Mesenchymal stem cell (in vitro differentiated cells and primary cell): ENCODE measurements around the gene SLC25A38.
"Not testable (repeated sequence)": the region's sequence is repeated elsewhere in the genome, so short reads cannot be mapped to it uniquely, and the experiment has no call there.

Source experiments
- DNase-seq: peaks from one replicate; pipeline ENCODE4 v3.0.0-alpha.2; 2013
- H2AFZ ChIP-seq: one replicate; pipeline ENCODE4 v1.6.1; 2013; ENCODE audit warnings: low read depth, mild to moderate bottlenecking, control low read depth, inconsistent platforms, low read length, moderate library complexity
- H2AK5ac ChIP-seq: 2 replicates; pipeline ENCODE4 v1.6.1; 2013; ENCODE audit warnings: low read length, moderate library complexity, mild to moderate bottlenecking, inconsistent platforms; ENCODE audit not compliant: severe bottlenecking
- H2BK120ac ChIP-seq: one replicate; pipeline ENCODE4 v1.6.1; 2013; ENCODE audit warnings: low read depth, mild to moderate bottlenecking, inconsistent platforms, low read length, moderate library complexity
- H2BK12ac ChIP-seq, 2 experiments: one replicate each; pipeline ENCODE4 v1.6.1; 2013; ENCODE audit warnings: inconsistent platforms in 2 of 2, low read length in 2 of 2, mild to moderate bottlenecking in 2 of 2, moderate library complexity in 2 of 2, control low read depth in 1 of 2
- H2BK15ac ChIP-seq: one replicate; pipeline ENCODE4 v1.6.1; 2013; ENCODE audit warnings: mild to moderate bottlenecking, low read depth, inconsistent platforms; ENCODE audit not compliant: poor library complexity, severe bottlenecking
- H2BK5ac ChIP-seq: 2 replicates; pipeline ENCODE4 v1.6.1; 2013; ENCODE audit warnings: low read depth, mild to moderate bottlenecking, low read length, control low read depth, inconsistent platforms; ENCODE audit not compliant: poor library complexity, severe bottlenecking
- H3K14ac ChIP-seq, 2 experiments: one replicate each; pipeline ENCODE4 v1.6.1; 2013; ENCODE audit warnings: inconsistent platforms in 2 of 2, low read length in 2 of 2, control low read depth in 1 of 2, mild to moderate bottlenecking in 1 of 2, moderate library complexity in 1 of 2
- H3K18ac ChIP-seq, 2 experiments: one replicate each; pipeline ENCODE4 v1.6.1; 2013; ENCODE audit warnings: inconsistent platforms in 2 of 2, low read length in 2 of 2, control low read depth in 1 of 2, low read depth in 1 of 2, mild to moderate bottlenecking in 1 of 2
- H3K23ac ChIP-seq, 2 experiments: one replicate each; pipeline ENCODE4 v1.6.1; 2013; ENCODE audit warnings: inconsistent platforms in 2 of 2, low read length in 2 of 2, mild to moderate bottlenecking in 2 of 2, moderate library complexity in 2 of 2, control low read depth in 1 of 2
- H3K27ac ChIP-seq: 2 replicates; pipeline ENCODE4 v1.5.1; 2013; ENCODE audit warnings: mild to moderate bottlenecking, moderate library complexity, low read length, control low read depth, inconsistent platforms; ENCODE audit not compliant: poor library complexity, severe bottlenecking
- H3K27me3 ChIP-seq, 2 experiments: 2 replicates each; pipeline versions ENCODE4 v1.6.1 to v1.7.0; 2013; ENCODE audit warnings: low read length in 2 of 2, mild to moderate bottlenecking in 2 of 2, moderate library complexity in 2 of 2, control low read depth in 1 of 2, inconsistent platforms in 1 of 2; ENCODE audit not compliant: control insufficient read depth in 1 of 2, insufficient read depth in 1 of 2
- H3K36me3 ChIP-seq, 2 experiments: 2 replicates each; pipeline versions ENCODE4 v1.6.1 to v1.7.0; 2013; ENCODE audit warnings: low read length in 2 of 2, control low read depth in 1 of 2, inconsistent platforms in 1 of 2, low read depth in 1 of 2, mild to moderate bottlenecking in 1 of 2; ENCODE audit not compliant: insufficient read depth in 2 of 2, control insufficient read depth in 1 of 2
- H3K4ac ChIP-seq, 2 experiments: one replicate each; pipeline ENCODE4 v1.6.1; 2013; ENCODE audit warnings: inconsistent platforms in 2 of 2, low read length in 2 of 2, mild to moderate bottlenecking in 2 of 2, moderate library complexity in 2 of 2, control low read depth in 1 of 2, low read depth in 1 of 2
- H3K4me1 ChIP-seq: 2 replicates; pipeline ENCODE4 v1.6.1; 2013; ENCODE audit warnings: low read depth, low read length, control low read depth; ENCODE audit not compliant: control insufficient read depth, insufficient read depth
- H3K4me2 ChIP-seq: 2 replicates; pipeline ENCODE4 v1.6.1; 2013; ENCODE audit warnings: low read length, mild to moderate bottlenecking, inconsistent platforms; ENCODE audit not compliant: poor library complexity, severe bottlenecking
- H3K4me3 ChIP-seq, 2 experiments: 2 replicates each; pipeline versions ENCODE4 v1.5.1 to v1.7.0; 2013; ENCODE audit warnings: low read length in 2 of 2, mild to moderate bottlenecking in 2 of 2, control low read depth in 1 of 2, low read depth in 1 of 2; ENCODE audit not compliant: insufficient read depth in 1 of 2
- H3K79me1 ChIP-seq: replicated peaks from 2 replicates; pipeline ENCODE4 v1.6.1; 2013; ENCODE audit warnings: mild to moderate bottlenecking, control low read depth, low read length, inconsistent platforms; ENCODE audit not compliant: poor library complexity, severe bottlenecking
- H3K9ac ChIP-seq: 2 replicates; pipeline ENCODE4 v1.7.0; 2013; ENCODE audit warnings: mild to moderate bottlenecking, low read length, moderate library complexity
- H3K9me3 ChIP-seq: 2 replicates; pipeline ENCODE4 v1.7.0; 2013; ENCODE audit warnings: mild to moderate bottlenecking, low read length; ENCODE audit not compliant: control insufficient read depth
- H4K8ac ChIP-seq: one replicate; pipeline ENCODE4 v1.6.1; 2013; ENCODE audit warnings: inconsistent platforms, mild to moderate bottlenecking, low read length, moderate library complexity
- H4K91ac ChIP-seq: one replicate; pipeline ENCODE4 v1.6.1; 2013; ENCODE audit warnings: mild to moderate bottlenecking, low read length, inconsistent platforms
- whole genome bisulfite sequencing: methylation state at CpG from one replicate; pipeline ENCODE4 v1.1.7; 2013; ENCODE audit warnings: mixed read lengths; 5-methylcytosine and 5-hydroxymethylcytosine counted together

The SLC25A38 gene

DNA sequence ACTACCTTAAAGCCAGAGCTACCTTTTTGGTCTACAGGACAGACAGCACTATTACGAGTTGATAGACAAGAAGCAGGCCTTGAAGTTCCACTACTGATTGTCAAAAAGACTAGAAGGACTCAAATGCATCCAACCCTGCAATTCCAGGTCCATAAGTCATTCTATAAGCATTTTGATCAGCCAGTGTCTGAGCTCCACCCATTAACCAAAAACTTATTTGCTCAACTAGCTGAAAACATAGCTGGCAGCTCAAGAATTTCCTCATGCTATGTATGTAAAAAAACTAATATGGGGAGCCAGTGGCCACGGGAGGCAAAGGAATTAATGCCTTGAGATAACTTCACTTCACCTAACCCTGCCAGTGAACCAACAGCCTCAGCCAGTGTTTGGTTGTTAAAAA lies 32.0 kb upstream of the SLC25A38 start:
- H2BK5ac ChIP-seq, H3K4me3 ChIP-seq, H3K14ac ChIP-seq, H2BK15ac ChIP-seq, DNase-seq, H2AK5ac ChIP-seq, H2BK12ac ChIP-seq, H2BK120ac ChIP-seq, H3K27ac ChIP-seq, H3K4ac ChIP-seq, H2AFZ ChIP-seq, H3K27me3 ChIP-seq, H3K79me1 ChIP-seq, H3K4me1 ChIP-seq, H3K36me3 ChIP-seq, H3K18ac ChIP-seq, H3K4me2 ChIP-seq, H4K91ac ChIP-seq, H4K8ac ChIP-seq, H3K9me3 ChIP-seq, H3K23ac ChIP-seq, H3K9ac ChIP-seq: not testable (repeated sequence)
- WGBS = 73% methylated on average over 2 of the region's 2 CpGs

DNA sequence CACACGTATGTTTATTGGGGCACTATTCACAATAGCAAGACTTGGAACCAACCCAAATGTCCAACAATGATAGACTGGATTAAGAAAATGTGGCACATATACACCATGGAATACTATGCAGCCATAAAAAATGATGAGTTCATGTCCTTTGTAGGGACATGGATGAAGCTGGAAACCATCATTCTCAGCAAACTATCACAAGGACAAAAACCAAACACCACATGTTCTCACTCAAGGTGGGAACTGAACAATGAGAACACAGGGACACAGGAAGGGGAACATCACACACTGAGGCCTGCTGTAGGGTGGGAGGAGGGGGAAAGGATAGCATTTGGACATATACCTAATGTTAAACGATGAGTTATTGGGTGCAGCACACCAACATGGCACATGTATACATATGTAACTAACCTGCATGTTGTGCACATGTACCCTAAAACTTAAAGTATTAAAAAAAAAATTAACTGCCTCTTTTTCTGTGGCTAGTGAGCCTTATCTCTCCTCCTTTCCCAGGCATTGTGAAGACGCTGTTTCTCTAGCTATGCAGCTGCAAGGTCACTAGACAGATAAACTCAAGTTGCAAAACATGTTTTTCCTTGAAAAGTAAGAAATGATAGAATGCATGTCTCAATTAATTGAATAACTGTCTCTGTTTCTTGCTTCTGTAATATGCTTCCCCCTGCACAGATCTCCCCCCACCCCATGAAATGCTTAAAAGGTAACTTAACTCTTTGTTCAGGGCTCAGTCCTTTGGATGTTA lies 29.8 kb upstream of the SLC25A38 start:
- not testable (repeated sequence) for H3K27ac ChIP-seq, H3K79me1 ChIP-seq, H3K27me3 ChIP-seq, H3K36me3 ChIP-seq, H3K9me3 ChIP-seq, H3K4me3 ChIP-seq, H2BK5ac ChIP-seq, H2BK15ac ChIP-seq, H2BK120ac ChIP-seq, H3K4me1 ChIP-seq, H4K8ac ChIP-seq, H3K23ac ChIP-seq, DNase-seq, H2BK12ac ChIP-seq, H3K18ac ChIP-seq, H4K91ac ChIP-seq, H2AFZ ChIP-seq, H3K14ac ChIP-seq, H3K9ac ChIP-seq, H3K4ac ChIP-seq, H3K4me2 ChIP-seq, H2AK5ac ChIP-seq
- 100% methylated on average over 1 of the region's 3 CpGs for WGBS

DNA sequence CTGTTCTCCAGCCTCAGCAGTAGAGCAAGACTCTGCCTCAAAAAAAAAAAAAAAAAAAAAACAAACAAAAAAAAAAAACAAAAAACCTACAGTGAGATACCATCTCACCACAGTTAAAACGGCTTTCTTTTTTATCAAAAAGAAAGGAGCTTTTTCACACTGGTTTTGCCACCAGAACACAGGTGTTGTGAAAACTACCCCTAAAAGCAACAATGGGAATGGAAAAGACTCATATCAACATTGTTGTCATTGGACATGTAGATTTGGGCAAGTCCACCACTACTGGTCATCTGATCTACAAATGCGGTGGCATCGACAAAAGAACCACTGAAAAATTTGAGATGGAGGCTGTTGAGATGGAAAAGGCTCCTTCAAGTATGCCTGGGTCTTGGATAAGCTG lies 24.8 kb upstream of the SLC25A38 start:
- Histone ChIP-seq H2AK5ac (no peak overlapping the region), H3K4me3 (no peak overlapping the region), H3K36me3 (no peaks in the 10 kb centered on the region), H3K27ac (no peak overlapping the region), H3K14ac (no peak overlapping the region), H2AFZ (no peak overlapping the region), H2BK12ac (no peak overlapping the region), H3K18ac (no peak overlapping the region), H2BK5ac (no peak overlapping the region), H3K9me3 (no peaks in the 10 kb centered on the region), H3K27me3 (peaks cover 0 to 9% of the 10 kb centered on the region in 2 experiments), H3K23ac (no peak overlapping the region), H2BK120ac (no peak overlapping the region), H2BK15ac (no peak overlapping the region), H3K9ac (no peak overlapping the region), H3K4ac (no peak overlapping the region), H3K4me2 (no peak overlapping the region), H3K79me1 (no peaks in the 10 kb centered on the region), H4K8ac (no peak overlapping the region), H4K91ac (no peak overlapping the region), H3K4me1 (no peaks in the 10 kb centered on the region)
- WGBS = 75% methylated on average over 3 of the region's 3 CpGs
- no peak for DNase-seq

DNA sequence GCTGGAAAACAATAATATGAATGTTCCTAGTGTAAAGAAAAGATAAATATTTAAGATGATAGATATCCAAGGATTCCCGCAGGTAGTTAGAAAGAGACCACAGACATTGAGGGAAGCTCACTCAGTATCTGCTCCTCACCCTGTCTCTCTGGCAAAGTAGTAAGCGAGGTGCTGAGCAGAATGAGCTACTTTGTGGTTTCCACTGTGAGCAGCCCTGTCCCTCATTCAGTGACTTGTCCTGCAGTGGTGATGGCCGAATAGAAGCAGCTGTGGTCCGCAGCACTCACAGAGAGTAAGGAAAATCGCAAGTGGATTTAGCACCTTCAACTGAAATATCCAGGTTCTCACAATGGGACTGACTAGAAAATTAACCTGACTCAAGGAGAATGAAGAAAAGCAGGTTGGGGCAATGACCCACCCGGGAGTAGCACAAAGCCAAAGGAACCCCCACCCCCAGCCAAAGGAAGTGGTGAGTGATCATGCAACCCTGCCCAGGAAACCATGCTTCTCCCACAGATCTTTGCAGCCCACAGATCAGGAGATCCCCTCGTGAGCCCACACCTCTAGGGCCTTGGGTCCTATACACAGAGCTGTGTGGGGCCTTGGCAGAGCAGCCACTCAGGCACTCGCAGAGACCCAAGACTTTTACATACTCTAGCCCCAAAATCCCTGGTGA lies 21.8 kb upstream of the SLC25A38 start:
- Histone ChIP-seq H3K18ac (no peak overlapping the region), H3K9me3 (no peaks in the 10 kb centered on the region), H2BK15ac (no peak overlapping the region), H2AK5ac (no peak overlapping the region), H4K8ac (peak overlapping the region; percentile 28), H4K91ac (no peak overlapping the region), H3K27ac (no peak overlapping the region), H3K4me1 (no peaks in the 10 kb centered on the region), H3K4me2 (no peak overlapping the region), H3K4me3 (no peak overlapping the region), H2BK5ac (no peak overlapping the region), H3K23ac (no peak overlapping the region), H3K9ac (no peak overlapping the region), H3K14ac (no peak overlapping the region), H3K27me3 (peaks cover 0 to 9% of the 10 kb centered on the region in 2 experiments), H3K4ac (no peak overlapping the region), H3K36me3 (no peaks in the 10 kb centered on the region), H2BK12ac (no peak overlapping the region), H3K79me1 (no peaks in the 10 kb centered on the region), H2BK120ac (no peak overlapping the region), H2AFZ (no peak overlapping the region)
- 80% methylated on average over 8 of the region's 8 CpGs for WGBS
- DNase-seq = no peak
